ENCODE data around the gene PDGFRB.

GRCh38 chr5:150132740-150133139 is 22.9 kb downstream of the PDGFRB start:
- TF ChIP-seq CTCF (IDR thresholded peaks at IDR 0.05; ENCODE audit: low read depth, low read length) (no peak), POLR2A (IDR thresholded peaks at IDR 0.05; ENCODE audit: extremely low read depth, insufficient read length) (no peak), MAX (IDR thresholded peaks at IDR 0.05; ENCODE audit: low read depth, low read length) (no peak), MYC (IDR thresholded peaks at IDR 0.05; ENCODE audit: low read depth, low read length) (no peak)
